HG03159 (cell line): ENCODE measurements around the gene ZNF22.
"Not testable (repeated sequence)": the region's sequence is repeated elsewhere in the genome, so short reads cannot be mapped to it uniquely, and the experiment has no call there.

Source experiments
- ATAC-seq: cut with Tn5 transposase; IDR thresholded peaks from one replicate; pipeline ENCODE4 v1.9.1; 2021; ENCODE audit warnings: mild to moderate bottlenecking, moderate library complexity; ENCODE audit not compliant: unreplicated experiment

The ZNF22 gene

DNA sequence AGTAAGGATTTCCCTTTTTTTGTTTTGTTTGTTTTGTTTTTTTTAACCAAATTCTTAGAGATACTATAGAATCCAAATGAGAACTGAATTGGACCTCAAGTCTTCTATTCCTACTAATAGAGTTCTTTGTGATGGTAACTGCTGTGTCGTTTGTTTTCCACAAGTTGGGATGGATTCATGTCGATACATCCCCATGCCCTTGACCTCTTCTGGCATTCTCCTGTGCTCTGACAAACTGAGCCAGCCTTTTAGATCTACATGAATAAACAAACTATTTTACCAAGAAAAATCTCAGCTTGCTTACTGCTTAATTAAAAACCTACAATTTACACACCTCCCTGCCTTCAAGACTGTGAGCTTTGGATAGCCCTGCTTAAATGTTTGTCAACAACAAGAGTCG is 3.9 kb downstream of the ZNF22 start:
- no peak for ATAC-seq

DNA sequence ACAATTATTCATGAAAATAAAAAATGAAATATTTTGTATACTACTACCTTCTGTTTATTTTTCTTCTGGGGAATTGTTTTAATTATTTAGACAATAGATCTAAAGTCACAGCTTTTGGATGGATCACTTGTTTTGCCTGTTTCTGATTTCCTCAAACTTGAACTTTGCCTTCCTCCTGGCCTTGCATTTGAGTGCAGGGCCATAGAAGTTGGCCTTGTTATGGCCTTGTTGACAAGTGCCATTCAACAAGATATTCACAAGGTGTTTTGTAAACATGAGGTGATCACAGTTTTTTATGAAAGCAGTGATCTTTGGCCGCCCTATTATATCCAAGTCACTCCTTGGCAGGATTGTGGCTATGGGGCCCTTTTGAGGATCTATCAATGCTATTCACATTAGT is 4.6 kb downstream of the ZNF22 start:
- no peak for ATAC-seq

- no peak for ATAC-seq
Measured at GRCh38 chr10:45006276-45007030, 5.7 kb downstream of the ZNF22 start.

- peak; percentile 85 for ATAC-seq
Measured at GRCh38 chr10:45008524-45009161, 7.9 kb downstream of the ZNF22 start.

- ATAC-seq, result not testable (repeated sequence)
Measured at GRCh38 chr10:45014557-45014956, 13.8 kb downstream of the ZNF22 start.

GRCh38 chr10:45015590-45015989 is 14.9 kb downstream of the ZNF22 start:
- no peak for ATAC-seq

- ATAC-seq, result no peak
Measured at GRCh38 chr10:45023426-45023825, 22.7 kb downstream of the ZNF22 start.

GRCh38 chr10:45034301-45034700 is 33.6 kb downstream of the ZNF22 start:
- ATAC-seq, result no peak

DNA sequence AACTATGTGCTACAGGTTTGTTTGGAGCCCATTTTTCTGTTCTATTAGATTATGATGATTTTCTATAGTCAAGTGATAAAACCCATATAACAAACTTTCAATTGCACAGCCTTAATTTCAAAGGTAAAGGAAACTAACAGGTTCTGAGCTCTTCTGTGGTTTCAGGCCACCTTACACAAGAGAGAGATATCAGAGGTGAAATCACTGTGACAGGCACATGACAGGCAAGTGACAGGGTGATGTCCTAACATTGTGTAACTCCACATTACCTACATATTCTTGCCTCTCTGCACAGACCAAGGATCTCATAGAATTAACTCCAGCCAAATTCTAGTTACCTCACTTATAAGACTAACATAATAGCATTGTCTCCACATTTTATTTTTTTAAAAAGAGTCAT is 35.0 kb downstream of the ZNF22 start:
- ATAC-seq, result no peak

- no peak for ATAC-seq
Measured at GRCh38 chr10:45040921-45041542, 40.3 kb downstream of the ZNF22 start.

GRCh38 chr10:45044290-45044689 is 43.6 kb downstream of the ZNF22 start:
- no peak for ATAC-seq

DNA sequence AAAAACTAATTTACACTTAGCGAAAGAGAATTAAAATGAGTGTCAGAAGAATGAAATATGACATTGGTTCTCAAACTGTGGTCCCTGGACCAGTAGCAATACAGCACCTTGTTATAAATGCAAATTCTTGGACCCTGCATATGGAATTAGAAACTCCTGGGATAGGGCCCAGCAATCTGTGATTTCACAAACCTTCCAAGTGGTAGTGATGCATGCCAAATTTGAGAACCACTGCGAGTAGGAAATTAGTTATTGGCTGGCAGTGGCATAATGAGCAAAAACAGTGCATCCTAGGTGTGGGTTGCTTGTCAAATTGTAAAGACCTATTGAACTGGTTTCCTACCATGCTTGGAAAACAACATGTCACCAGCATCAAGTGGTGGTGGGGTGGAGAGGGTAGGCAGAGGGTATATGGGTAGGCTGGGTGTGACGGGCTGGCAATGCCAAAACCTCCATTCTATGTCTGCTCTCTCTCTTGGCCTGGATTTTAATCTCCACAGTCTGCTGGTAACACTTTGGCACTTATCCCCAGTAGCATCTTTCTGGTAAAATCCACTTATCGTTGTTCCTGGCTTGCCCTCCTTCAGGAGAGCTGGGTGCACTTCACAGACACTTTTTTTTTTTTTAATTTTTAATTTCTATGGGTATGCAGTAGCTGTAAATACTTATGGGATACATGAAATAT is 50.0 kb downstream of the ZNF22 start:
- no peak for ATAC-seq

DNA sequence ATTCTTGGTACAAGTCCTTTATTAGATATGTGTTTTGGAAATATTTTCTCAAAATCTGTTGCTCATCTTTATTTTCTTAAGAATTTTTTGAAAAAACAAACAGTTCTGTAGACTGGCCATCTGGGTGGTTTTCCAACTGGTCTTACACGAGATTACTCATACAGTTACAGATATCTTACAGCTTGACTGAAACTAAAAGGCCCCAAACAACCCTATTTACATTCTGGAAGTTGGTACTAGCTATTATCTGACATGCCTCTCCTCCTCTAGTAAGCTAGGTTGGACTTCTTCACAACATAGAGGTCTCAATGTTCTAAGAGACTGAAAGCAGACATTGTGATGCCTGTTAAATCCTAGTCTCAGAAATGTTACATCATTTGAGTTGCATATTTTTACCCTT is 52.0 kb downstream of the ZNF22 start:
- ATAC-seq, result no peak

GRCh38 chr10:45053569-45054100 is 52.9 kb downstream of the ZNF22 start:
- ATAC-seq, result no peak
